Measurements from ENCODE around the gene STPG4.

Gene STPG4

DNA sequence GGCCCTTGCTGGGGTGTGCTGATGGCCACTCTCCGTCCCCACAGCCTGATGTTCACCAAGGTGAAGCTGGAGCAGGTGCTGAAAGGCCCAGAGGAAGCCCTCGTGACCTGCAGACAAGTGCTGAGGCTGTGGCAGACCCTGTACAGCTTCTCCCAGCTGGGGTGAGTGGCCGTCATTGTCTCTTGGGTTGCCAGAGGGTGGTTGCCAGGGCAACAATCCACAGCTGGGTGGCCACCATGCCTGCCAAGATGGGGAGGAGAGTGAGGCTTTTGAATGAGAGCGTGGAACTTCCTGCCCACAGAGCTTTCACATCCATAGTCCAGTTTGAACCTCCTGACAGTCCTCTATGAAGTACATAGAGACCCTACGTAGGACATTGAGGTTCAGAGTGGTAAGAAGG is 108.8 kb downstream of the STPG4 start:
- Histone ChIP-seq H3K27ac (replicated peaks; ENCODE audit: low read length) (no peak overlapping the region), H3K4me1 (ENCODE audit: control insufficient read depth in 2 of 2, insufficient read depth in 1 of 2, low read depth in 1 of 2, low read length in 2 of 2) (peaks cover 15 to 22% of the 10 kb centered on the region in 2 donors), H2BK120ac (ENCODE audit: low read depth, low read length) (no peak overlapping the region), H2BK12ac (ENCODE audit: low read length) (no peak overlapping the region), H3K18ac (ENCODE audit: low read length) (peak overlapping the region; percentile 87), H4K91ac (ENCODE audit: low read depth, low read length, poor library complexity) (no peak overlapping the region), H3K4me2 (ENCODE audit: insufficient read depth, low read length, poor library complexity, severe bottlenecking) (no peak overlapping the region), H2AK5ac (ENCODE audit: low read depth, low read length) (peak overlapping the region; percentile 20), H2BK5ac (ENCODE audit: low read length) (peak overlapping the region; percentile 93), H2AFZ (ENCODE audit: low read length) (no peak overlapping the region), H4K8ac (ENCODE audit: low read depth, low read length) (no peak overlapping the region), H3K9ac (ENCODE audit: low read depth, low read length, poor library complexity) (peak overlapping the region; percentile 10), H3K9me3 (replicated peaks in 1 of 2; ENCODE audit: control insufficient read depth in 2 of 2, insufficient read depth in 1 of 2, low read depth in 1 of 2, low read length in 2 of 2) (no peaks in the 10 kb centered on the region), H2BK15ac (ENCODE audit: low read length) (peak overlapping the region; percentile 2), H3K27me3 (ENCODE audit: control insufficient read depth in 3 of 3, insufficient read depth in 3 of 3, low read depth in 1 of 3, low read length in 3 of 3) (no peaks in the 10 kb centered on the region), H3K4ac (ENCODE audit: low read length) (no peak overlapping the region), H3K79me1 (ENCODE audit: low read depth, low read length) (no peaks in the 10 kb centered on the region), H3K4me3 (ENCODE audit: low read length in 2 of 2) (no peak overlapping the region), H3K36me3 (replicated peaks in 1 of 2; ENCODE audit: control insufficient read depth in 2 of 2, insufficient read depth in 2 of 2, low read length in 2 of 2) (peaks cover 4 to 9% of the 10 kb centered on the region in 2 donors), H3K23ac (ENCODE audit: low read depth, low read length, poor library complexity) (no peak overlapping the region), H3K14ac (ENCODE audit: low read length) (no peak overlapping the region)
- no CpG with 5 or more reads among the region's 5 CpGs for WGBS, 2 donors (ENCODE audit: extremely low coverage in 2 of 2, insufficient read length in 2 of 2, insufficient replicate concordance in 1 of 2)
- no peak for DNase-seq (ENCODE audit: low spot score)

DNA sequence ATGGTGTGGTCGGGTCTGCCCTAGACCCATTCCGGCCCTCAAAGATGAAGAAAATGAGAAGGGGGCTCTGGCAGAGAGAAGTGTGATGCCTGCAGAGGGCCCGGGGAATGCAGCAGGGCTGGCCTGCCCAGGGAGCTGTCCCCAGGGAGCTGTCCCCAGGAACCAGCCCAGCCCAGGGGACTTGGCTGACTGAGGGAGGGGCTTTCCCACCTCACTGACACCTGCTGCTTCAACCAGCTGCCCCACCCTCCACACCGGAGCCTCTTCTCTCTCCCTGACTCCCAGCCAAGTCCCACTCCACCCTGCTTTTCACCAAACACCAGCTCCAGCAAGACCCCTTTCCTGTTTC is 111.2 kb downstream of the STPG4 start:
- Histone ChIP-seq H3K27me3 (ENCODE audit: control insufficient read depth in 3 of 3, insufficient read depth in 3 of 3, low read depth in 1 of 3, low read length in 3 of 3) (no peaks in the 10 kb centered on the region), H4K8ac (ENCODE audit: low read depth, low read length) (no peak overlapping the region), H3K9me3 (replicated peaks in 1 of 2; ENCODE audit: control insufficient read depth in 2 of 2, insufficient read depth in 1 of 2, low read depth in 1 of 2, low read length in 2 of 2) (no peaks in the 10 kb centered on the region), H3K79me1 (ENCODE audit: low read depth, low read length) (no peaks in the 10 kb centered on the region), H2BK5ac (ENCODE audit: low read length) (no peak overlapping the region), H3K27ac (replicated peaks; ENCODE audit: low read length) (no peak overlapping the region), H3K23ac (ENCODE audit: low read depth, low read length, poor library complexity) (peak overlapping the region; percentile 8), H3K4ac (ENCODE audit: low read length) (no peak overlapping the region), H4K91ac (ENCODE audit: low read depth, low read length, poor library complexity) (no peak overlapping the region), H3K4me1 (ENCODE audit: control insufficient read depth in 2 of 2, insufficient read depth in 1 of 2, low read depth in 1 of 2, low read length in 2 of 2) (peaks cover 14 to 22% of the 10 kb centered on the region in 2 donors), H2BK12ac (ENCODE audit: low read length) (no peak overlapping the region), H3K36me3 (replicated peaks in 1 of 2; ENCODE audit: control insufficient read depth in 2 of 2, insufficient read depth in 2 of 2, low read length in 2 of 2) (peaks cover 3% of the 10 kb centered on the region in 2 donors), H3K9ac (ENCODE audit: low read depth, low read length, poor library complexity) (no peak overlapping the region), H3K18ac (ENCODE audit: low read length) (no peak overlapping the region), H2BK15ac (ENCODE audit: low read length) (no peak overlapping the region), H2AK5ac (ENCODE audit: low read depth, low read length) (peak overlapping the region; percentile 64), H3K14ac (ENCODE audit: low read length) (no peak overlapping the region), H2AFZ (ENCODE audit: low read length) (no peak overlapping the region), H3K4me2 (ENCODE audit: insufficient read depth, low read length, poor library complexity, severe bottlenecking) (no peak overlapping the region), H3K4me3 (ENCODE audit: low read length in 2 of 2) (no peak overlapping the region), H2BK120ac (ENCODE audit: low read depth, low read length) (no peak overlapping the region)
- WGBS, 2 donors (ENCODE audit: extremely low coverage in 2 of 2, insufficient read length in 2 of 2, insufficient replicate concordance in 1 of 2), result no CpG with 5 or more reads among the region's 4 CpGs
- no peak for DNase-seq (ENCODE audit: low spot score)

DNA sequence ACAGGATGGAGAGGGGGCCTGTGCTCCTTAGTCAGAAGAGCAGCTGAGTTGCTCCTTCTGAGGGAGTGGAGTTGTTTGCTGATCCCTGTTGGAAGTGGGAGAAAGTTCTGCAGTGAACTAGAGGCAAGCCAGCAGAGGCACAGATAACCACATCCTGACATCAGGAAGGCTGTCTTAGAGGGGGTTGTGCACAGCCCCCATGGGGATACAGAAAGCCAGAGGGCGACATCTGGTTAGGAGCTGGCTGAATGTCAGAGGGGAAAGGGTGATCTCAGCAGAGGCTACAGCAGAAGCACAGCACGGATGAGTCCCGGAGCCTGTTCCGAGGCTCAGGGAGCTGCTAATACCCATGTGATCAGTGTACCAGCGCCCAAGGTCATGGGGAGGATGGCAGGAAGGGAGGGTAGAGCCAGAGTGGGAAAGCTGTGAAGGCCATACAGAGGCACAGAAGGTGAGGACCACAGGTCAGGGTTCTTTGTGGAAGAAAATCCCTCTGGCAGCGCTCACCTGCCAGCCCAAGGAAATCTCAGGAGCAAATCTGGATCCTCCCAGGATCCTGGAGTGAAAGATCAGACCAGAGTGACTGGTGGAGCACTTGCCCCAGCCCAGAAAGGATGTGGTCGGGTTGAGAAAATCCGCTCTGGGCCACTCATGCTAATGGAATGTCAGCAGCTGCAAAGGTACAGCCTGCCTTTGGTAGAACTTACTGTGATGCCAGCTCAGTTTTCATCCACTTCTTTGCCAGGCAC is 111.8 kb downstream of the STPG4 start:
- Histone ChIP-seq H3K4ac (ENCODE audit: low read length) (no peak overlapping the region), H3K9ac (ENCODE audit: low read depth, low read length, poor library complexity) (peak overlapping the region; percentile 0), H3K4me1 (ENCODE audit: control insufficient read depth in 2 of 2, insufficient read depth in 1 of 2, low read depth in 1 of 2, low read length in 2 of 2) (peaks cover 11 to 22% of the 10 kb centered on the region in 2 donors), H3K9me3 (replicated peaks in 1 of 2; ENCODE audit: control insufficient read depth in 2 of 2, insufficient read depth in 1 of 2, low read depth in 1 of 2, low read length in 2 of 2) (no peaks in the 10 kb centered on the region), H3K79me1 (ENCODE audit: low read depth, low read length) (no peaks in the 10 kb centered on the region), H2BK12ac (ENCODE audit: low read length) (no peak overlapping the region), H3K4me2 (ENCODE audit: insufficient read depth, low read length, poor library complexity, severe bottlenecking) (no peak overlapping the region), H3K36me3 (replicated peaks in 1 of 2; ENCODE audit: control insufficient read depth in 2 of 2, insufficient read depth in 2 of 2, low read length in 2 of 2) (peaks cover 3% of the 10 kb centered on the region in 2 donors), H4K8ac (ENCODE audit: low read depth, low read length) (no peak overlapping the region), H3K27ac (replicated peaks; ENCODE audit: low read length) (no peak overlapping the region), H2BK15ac (ENCODE audit: low read length) (no peak overlapping the region), H3K18ac (ENCODE audit: low read length) (peak overlapping the region; percentile 15), H3K23ac (ENCODE audit: low read depth, low read length, poor library complexity) (no peak overlapping the region), H3K14ac (ENCODE audit: low read length) (no peak overlapping the region), H3K4me3 (ENCODE audit: low read length in 2 of 2) (no peak overlapping the region), H2BK120ac (ENCODE audit: low read depth, low read length) (no peak overlapping the region), H2AFZ (ENCODE audit: low read length) (no peak overlapping the region), H2BK5ac (ENCODE audit: low read length) (peak overlapping the region; percentile 7), H3K27me3 (ENCODE audit: control insufficient read depth in 3 of 3, insufficient read depth in 3 of 3, low read depth in 1 of 3, low read length in 3 of 3) (no peaks in the 10 kb centered on the region), H2AK5ac (ENCODE audit: low read depth, low read length) (peak overlapping the region; percentile 41), H4K91ac (ENCODE audit: low read depth, low read length, poor library complexity) (no peak overlapping the region)
- no CpG with 5 or more reads among the region's 8 CpGs for WGBS, 2 donors (ENCODE audit: extremely low coverage in 2 of 2, insufficient read length in 2 of 2, insufficient replicate concordance in 1 of 2)
- DNase-seq (ENCODE audit: low spot score), result no peak

DNA sequence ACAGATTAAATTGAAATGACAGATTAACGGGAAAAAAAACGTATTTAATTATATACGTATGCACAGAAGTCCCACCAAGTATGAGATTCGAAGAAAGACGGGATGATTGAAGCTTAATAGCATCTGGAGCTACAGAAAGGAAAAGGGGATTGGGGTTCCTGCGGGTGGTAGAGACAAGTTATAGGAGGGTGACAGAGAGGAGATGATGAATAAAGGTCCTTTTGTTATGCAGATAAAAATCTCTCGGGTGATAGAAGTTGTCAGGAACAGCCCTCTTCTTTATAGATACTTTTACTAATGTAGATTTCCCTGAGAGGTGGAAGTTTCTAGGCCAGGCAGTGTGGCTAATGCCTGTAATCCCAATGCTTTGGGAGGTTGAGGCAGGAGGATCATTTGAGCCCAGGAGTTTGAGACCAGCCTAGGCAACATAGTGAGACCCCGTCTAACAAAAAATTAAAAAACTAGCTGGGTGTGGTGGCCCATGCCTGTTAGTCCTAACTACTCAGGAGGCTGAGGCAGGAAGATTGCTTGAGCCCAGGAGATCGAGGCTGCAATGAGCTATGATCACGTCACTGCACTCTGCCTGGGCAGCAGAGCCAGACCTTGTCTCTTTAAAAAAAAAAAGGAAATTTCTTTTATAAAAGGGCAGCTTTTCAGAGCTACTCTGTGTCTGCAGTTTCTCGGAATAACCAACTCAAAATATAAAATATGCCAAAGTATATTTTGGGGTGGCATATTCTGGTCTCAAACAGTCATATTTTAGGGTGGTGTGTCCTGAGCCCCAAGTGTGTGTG is 113.0 kb downstream of the STPG4 start:
- no peak overlapping the region for H3K27ac ChIP-seq (replicated peaks; ENCODE audit: low read length)
- no peak overlapping the region for H2AK5ac ChIP-seq (ENCODE audit: low read depth, low read length)
- no peaks in the 10 kb centered on the region for H3K27me3 ChIP-seq (ENCODE audit: control insufficient read depth in 3 of 3, insufficient read depth in 3 of 3, low read depth in 1 of 3, low read length in 3 of 3)
- no peak overlapping the region for H4K8ac ChIP-seq (ENCODE audit: low read depth, low read length)
- H3K9me3 ChIP-seq (replicated peaks in 1 of 2; ENCODE audit: control insufficient read depth in 2 of 2, insufficient read depth in 1 of 2, low read depth in 1 of 2, low read length in 2 of 2), result no peaks in the 10 kb centered on the region
- H3K14ac ChIP-seq (ENCODE audit: low read length), result no peak overlapping the region
- H3K36me3 ChIP-seq (replicated peaks in 1 of 2; ENCODE audit: control insufficient read depth in 2 of 2, insufficient read depth in 2 of 2, low read length in 2 of 2), result peaks cover 3% of the 10 kb centered on the region in 2 donors
- H2BK12ac ChIP-seq (ENCODE audit: low read length), result no peak overlapping the region
- no peak overlapping the region for H4K91ac ChIP-seq (ENCODE audit: low read depth, low read length, poor library complexity)
- H3K4me1 ChIP-seq (ENCODE audit: control insufficient read depth in 2 of 2, insufficient read depth in 1 of 2, low read depth in 1 of 2, low read length in 2 of 2), result peaks cover 14 to 22% of the 10 kb centered on the region in 2 donors
- no peak overlapping the region for H3K4me3 ChIP-seq (ENCODE audit: low read length in 2 of 2)
- H2BK120ac ChIP-seq (ENCODE audit: low read depth, low read length), result no peak overlapping the region
- no peak overlapping the region for H2BK5ac ChIP-seq (ENCODE audit: low read length)
- H3K18ac ChIP-seq (ENCODE audit: low read length), result no peak overlapping the region
- H2BK15ac ChIP-seq (ENCODE audit: low read length), result no peak overlapping the region
- no peak for DNase-seq (ENCODE audit: low spot score)
- no peak overlapping the region for H3K9ac ChIP-seq (ENCODE audit: low read depth, low read length, poor library complexity)
- H3K4ac ChIP-seq (ENCODE audit: low read length), result no peak overlapping the region
- WGBS, 2 donors (ENCODE audit: extremely low coverage in 2 of 2, insufficient read length in 2 of 2, insufficient replicate concordance in 1 of 2), result no CpG with 5 or more reads among the region's 11 CpGs
- no peak overlapping the region for H3K23ac ChIP-seq (ENCODE audit: low read depth, low read length, poor library complexity)
- H3K79me1 ChIP-seq (ENCODE audit: low read depth, low read length), result no peaks in the 10 kb centered on the region
- H3K4me2 ChIP-seq (ENCODE audit: insufficient read depth, low read length, poor library complexity, severe bottlenecking), result no peak overlapping the region
- H2AFZ ChIP-seq (ENCODE audit: low read length), result no peak overlapping the region
